GM12878 (cell line): ENCODE results near the gene CAMK2N2. TPM values are rescaled to one million over a fixed set of nuclear protein-coding genes. Genes with fewer than 3 reads are reported as not detected.

Source experiments
- ATAC-seq: fragments of 200-7000 bp; cut with Tn5 transposase; 3 replicates; pipeline ENCODE4 v1.9.1; 2020; ENCODE audit warnings: mild to moderate bottlenecking, moderate library complexity
- Bru-seq: library from RNA; stranded (reverse); fragments of 400-500 nt; gene quantifications from one replicate; lab custom pipeline; 2021; lab: Mats Ljungman, UMichigan
- BruChase-seq, 2 experiments: library from RNA; stranded (reverse); fragments of 400-500 nt; gene quantifications; one replicate each; lab custom pipeline; 2021; lab: Mats Ljungman, UMichigan
- BruUV-seq: library from RNA; stranded (reverse); fragments of 400-500 nt; replicated peaks from 2 replicates; lab custom pipeline; 2021; lab: Mats Ljungman, UMichigan
- CTCF ChIA-PET: fragments of 300-600 bp; sonication (Branson Sonifier 250); formaldehyde crosslinking; extraction: SDS; loops from one replicate; lab custom pipeline; 2021; ENCODE audit warnings: inconsistent platforms; lab: Yijun Ruan, JAX
- POLR2A ChIA-PET: fragments of 350-600 bp; formaldehyde crosslinking; extraction: SDS; loops from one replicate; lab custom pipeline; 2021; ENCODE audit warnings: inconsistent platforms; lab: Charles Lee
- RAD21 ChIA-PET: fragments of 300-600 bp; sonication (Branson Sonifier 250); formaldehyde crosslinking; loops from one replicate; lab custom pipeline; 2023; ENCODE audit warnings: antibody characterized with exemption; ENCODE audit not compliant: unreplicated experiment; lab: Charles Lee
- SMC1A ChIA-PET: fragments of 300-600 bp; sonication (Branson Sonifier 250); formaldehyde crosslinking; loops from one replicate; lab custom pipeline; 2023; ENCODE audit not compliant: unreplicated experiment, uncharacterized antibody; lab: Charles Lee
- DNase-seq: peaks from one replicate; pipeline ENCODE4 v3.0.0-alpha.2; 2011; ENCODE audit warnings: low read depth, low spot score
- FAIRE-seq: peaks from 3 replicates; lab custom pipeline; 2011; peaks lifted over from hg19 to GRCh38; lab: Jason Lieb, UNC
- H2AFZ ChIP-seq: 2 replicates; pipeline ENCODE4 v1.6.0; 2011; ENCODE audit warnings: low read depth, low read length, control low read depth; ENCODE audit not compliant: control insufficient read depth
- H3K27ac ChIP-seq: 2 replicates; pipeline ENCODE4 v1.5.1; 2011; ENCODE audit warnings: control low read depth; ENCODE audit not compliant: control insufficient read depth, insufficient read depth
- H3K27me3 ChIP-seq, 2 experiments: replicated peaks in 1 of 2; 2 replicates each; pipeline versions ENCODE4 v1.6.0 to v1.6.1; 2011; ENCODE audit warnings: low read length in 1 of 2; ENCODE audit not compliant: control insufficient read depth in 2 of 2, insufficient read depth in 2 of 2
- H3K36me3 ChIP-seq, 2 experiments: 2 replicates each; pipeline ENCODE4 v1.5.1; 2011; ENCODE audit warnings: low read length in 1 of 2; ENCODE audit not compliant: control insufficient read depth in 2 of 2, insufficient read depth in 2 of 2
- H3K4me1 ChIP-seq: 2 replicates; pipeline ENCODE4 v1.6.1; 2011; ENCODE audit warnings: mild to moderate bottlenecking, low read length, moderate library complexity, mixed read lengths; ENCODE audit not compliant: control insufficient read depth, insufficient read depth
- H3K4me2 ChIP-seq: 2 replicates; pipeline ENCODE4 v1.6.0; 2011; ENCODE audit warnings: control low read depth; ENCODE audit not compliant: control insufficient read depth, insufficient read depth
- H3K4me3 ChIP-seq: fragments of 200-600 bp; sonication (generic); 2 replicates; pipeline ENCODE4 v1.5.1; 2016
- H3K79me2 ChIP-seq: 2 replicates; pipeline ENCODE4 v1.6.0; 2011; ENCODE audit warnings: low read length; ENCODE audit not compliant: control insufficient read depth, insufficient read depth
- H3K9ac ChIP-seq: 2 replicates; pipeline ENCODE4 v1.8.0; 2011; ENCODE audit warnings: low read length, control low read depth, mixed read lengths; ENCODE audit not compliant: control insufficient read depth, insufficient read depth
- H3K9me3 ChIP-seq: replicated peaks from 3 replicates; pipeline ENCODE4 v1.5.1; 2011; ENCODE audit warnings: mild to moderate bottlenecking, low read length; ENCODE audit not compliant: control insufficient read depth, insufficient read depth
- H4K20me1 ChIP-seq: 2 replicates; pipeline ENCODE4 v1.6.0; 2011; ENCODE audit not compliant: control insufficient read depth, insufficient read depth
- CTCF ChIP-seq, 3 experiments: IDR thresholded peaks in 2 of 3; conservative IDR thresholded peaks in 1 of 3; 2 replicates each; pipeline ENCODE4 v1.5.1; 2011; ENCODE audit warnings: low read depth in 3 of 3, low read length in 3 of 3, mild to moderate bottlenecking in 3 of 3, control low read depth in 2 of 3, moderate library complexity in 2 of 3, inconsistent platforms in 1 of 3, mixed read lengths in 1 of 3; ENCODE audit not compliant: control insufficient read depth in 2 of 3, insufficient read depth in 1 of 3; ENCODE audit errors: extremely low read depth in 1 of 3
- EGR1 ChIP-seq, 2 experiments: IDR thresholded peaks; 1 replicate in 1 of 2; 2 replicates in 1 of 2; pipeline ENCODE4 v1.6.1; 2011 to 2012; ENCODE audit warnings: low read depth in 2 of 2, low read length in 2 of 2, borderline replicate concordance in 1 of 2, mild to moderate bottlenecking in 1 of 2, moderate library complexity in 1 of 2
- WGBS: methylation state at CpG from one replicate; pipeline ENCODE4 v1.1.6; 2016; ENCODE audit warnings: low lambda C conversion rate; ENCODE audit not compliant: insufficient replicate concordance, insufficient coverage; ENCODE audit errors: missing lambda C conversion rate; 5-methylcytosine and 5-hydroxymethylcytosine counted together
- in situ Hi-C: fragments of 300-500 bp; cut with MboI; formaldehyde crosslinking; loops from 9 replicates; pipeline ENCODE4 v1.14.3; 2018; ENCODE audit warnings: mixed read lengths
- intact Hi-C: fragments of 100-400 bp; cut with micrococcal nuclease; formaldehyde crosslinking; loops from one replicate; pipeline ENCODE4 v1.14.2; 2022; ENCODE audit not compliant: unreplicated experiment
- long read RNA-seq, 2 experiments: library from polyadenylated mRNA; unstranded; transcript quantifications; one replicate each; pipeline ENCODE4 v2.0.0, GENCODE V29; 2019 to 2020
- polyA minus RNA-seq, 3 experiments: library from RNA; depleted of rRNA, polyadenylated mRNA; stranded (reverse); fragments of >200 nt; gene quantifications; 2 replicates each; pipeline ENCODE4 v1.2.3, GENCODE V29; 2011
- polyA plus RNA-seq, 11 experiments: library from polyadenylated mRNA; depleted of rRNA in 4 of 11; unstranded in 6 of 11; stranded (reverse) in 5 of 11; fragments of >200 nt; fragmentation: Nextera tagmentation in 4 of 11; fragmentation: Illumina TruSeq in 1 of 11; extraction: Ambion mirVana in 4 of 11; extraction: Trizol in 1 of 11; gene quantifications; 1 replicate in 1 of 11; 2 replicates in 10 of 11; pipeline versions ENCODE4 v1.2.1 to v1.2.3, GENCODE V29; 2011 to 2016; ENCODE audit warnings: inconsistent platforms in 2 of 11, missing spikeins in 2 of 11, low read depth in 1 of 11
- total RNA-seq, 4 experiments: library from RNA; depleted of rRNA in 3 of 4; stranded (reverse); fragments of >200 nt in 3 of 4; fragmentation: Illumina TruSeq in 1 of 4; extraction: Trizol in 1 of 4; gene quantifications; 2 replicates each; pipeline versions ENCODE4 v1.2.1 to v1.2.3, GENCODE V29; 2013 to 2021

CAMK2N2 gene
- 0.37 TPM in 1 of 2 replicates, not detected in the other for total RNA-seq (2013; cell fraction: nucleolus; rRNA removed)
- total RNA-seq (2014; rRNA removed) = 0.56 and 0.76 TPM in 2 replicates
- 0.32 and 0.45 TPM in 2 replicates for total RNA-seq (2014; rRNA removed; fragmentation: Illumina TruSeq; extraction: Trizol)
- total RNA-seq (2021) = 1.4 and 1.9 TPM in 2 replicates
- polyA plus RNA-seq (2011; ENCODE audit: low read depth) = 0.28 TPM
- 0.16 TPM in 1 of 2 replicates, not detected in the other for polyA plus RNA-seq (2011; rRNA removed)
- 0.28 and 0.35 TPM in 2 replicates for polyA plus RNA-seq (2011; cell fraction: cytosol; rRNA removed)
- polyA plus RNA-seq (2011; cell fraction: nucleus; rRNA removed) = 0.16 and 0.63 TPM in 2 replicates
- 0.15 and 0.22 TPM in 2 replicates for polyA plus RNA-seq (2012)
- 0.17 and 0.90 TPM in 2 replicates for polyA plus RNA-seq (2014; fragmentation: Illumina TruSeq; extraction: Trizol)
- under 1 TPM; 0.06 to 0.24 TPM for polyA plus RNA-seq (2014; fragmentation: Nextera tagmentation; extraction: Ambion mirVana)
- 0.88 and 1.1 TPM in 2 replicates for polyA plus RNA-seq (2014; rRNA removed)
- under 1 TPM in 1 of 2 experiments, not detected in 1; 0.11 TPM for polyA plus RNA-seq (2016; fragmentation: Nextera tagmentation; extraction: Ambion mirVana)
- polyA minus RNA-seq (2011; rRNA and poly(A)+ RNA removed) = 0.22 and 0.77 TPM in 2 replicates
- polyA minus RNA-seq (2011; cell fraction: cytosol; rRNA and poly(A)+ RNA removed) = not detected in 2 replicates
- 0.24 and 1.5 TPM in 2 replicates for polyA minus RNA-seq (2011; cell fraction: nucleus; rRNA and poly(A)+ RNA removed)
- Bru-seq, nascent RNA = percentile 16 among the genes with signal in this experiment
- percentile 25 among the genes with signal in this experiment for BruChase-seq, experiment 1, labeled RNA remaining after a 6-hour chase
- BruChase-seq, experiment 2, labeled RNA remaining after a 2-hour chase = percentile 17 among the genes with signal in this experiment
- long read RNA-seq, experiment 1 = 0 reads
- long read RNA-seq, experiment 2 = 0 reads

- intact Hi-C loops (no loop called here), in situ Hi-C loops (no loop called here)
- no peak for DNase-seq
- H3K27ac ChIP-seq = no peak within 1 kb of the TSS
- peak; percentile 81 for ATAC-seq
- peaks cover 2 to 11% of the 10 kb centered on the region in 2 experiments for H3K27me3 ChIP-seq
- WGBS = 0% methylated on average over 1 of the region's 67 CpGs
- 0 out of 2 replicates have a peak, but pooled peaks cover 4% of the 10 kb centered on the region for H3K4me1 ChIP-seq
- FAIRE-seq = no peak
- no peaks in the 10 kb centered on the region for H3K79me2 ChIP-seq
- H4K20me1 ChIP-seq = no peaks in the 10 kb centered on the region
- no peaks in the 10 kb centered on the region for H3K36me3 ChIP-seq
- H2AFZ ChIP-seq = peak within 1 kb of the TSS; percentile 41
- ChIA-PET SMC1A (no interaction called here), RAD21 (no interaction called here), POLR2A (interaction anchor here (0.5 to 0.6 kb wide), 2 partner anchors 87 to 355 kb away, joined by 3 to 5 read pairs; no protein-coding TSS in a partner anchor), CTCF (no interaction called here)
- H3K9me3 ChIP-seq = no peaks in the 10 kb centered on the region
- peak in 1 of 2 experiments; percentile 71; a peak in 1 of 3 replicates for TF ChIP-seq EGR1 (IDR thresholded peaks at IDR 0.05; ENCODE audit: borderline replicate concordance in 1 of 2, low read depth in 2 of 2, low read length in 2 of 2)
- TF ChIP-seq CTCF (IDR thresholded peaks at IDR 0.05 in 2 of 3, conservative IDR thresholded peaks at IDR 0.05 in 1 of 3; ENCODE audit: control insufficient read depth in 2 of 3, extremely low read depth in 1 of 3, insufficient read depth in 1 of 3, low read depth in 3 of 3, low read length in 3 of 3) = no peak
- TF ChIP-seq, all 136 proteins: peak for 1
- no peak within 1 kb of the TSS for H3K9ac ChIP-seq
- H3K4me2 ChIP-seq = peak within 1 kb of the TSS; percentile 90
- BruUV-seq = no TSS peak
- H3K4me3 ChIP-seq = peak within 1 kb of the TSS; percentile 67; the same call in 1 of the 2 replicates
Observed at GRCh38 chr3:184261270-184261853, at the start of gene CAMK2N2. Gene CAMK2N2, minus strand, starts transcription at chr3:184261553. Its CDS starts 268 bp downstream, at chr3:184261285.
